ENCODE data around the gene FNDC5.
"Not testable (repeated sequence)": the region's sequence is repeated elsewhere in the genome, so short reads cannot be mapped to it uniquely, and the experiment has no call there.

The FNDC5 gene

GRCh38 chr1:32907435-32907834 is 36.7 kb upstream of the FNDC5 start:
- no peak overlapping the region for H3K4me3 ChIP-seq (ENCODE audit: low read depth, low read length)
- TF ChIP-seq CTCF (IDR thresholded peaks at IDR 0.05; ENCODE audit: low read depth, low read length, missing control alignments), result no peak
- in situ Hi-C loops (cut with HindIII; ENCODE audit: low sequenced_read_pairs), result no loop called here
- DNase-seq (ENCODE audit: low read depth), result no peak

DNA sequence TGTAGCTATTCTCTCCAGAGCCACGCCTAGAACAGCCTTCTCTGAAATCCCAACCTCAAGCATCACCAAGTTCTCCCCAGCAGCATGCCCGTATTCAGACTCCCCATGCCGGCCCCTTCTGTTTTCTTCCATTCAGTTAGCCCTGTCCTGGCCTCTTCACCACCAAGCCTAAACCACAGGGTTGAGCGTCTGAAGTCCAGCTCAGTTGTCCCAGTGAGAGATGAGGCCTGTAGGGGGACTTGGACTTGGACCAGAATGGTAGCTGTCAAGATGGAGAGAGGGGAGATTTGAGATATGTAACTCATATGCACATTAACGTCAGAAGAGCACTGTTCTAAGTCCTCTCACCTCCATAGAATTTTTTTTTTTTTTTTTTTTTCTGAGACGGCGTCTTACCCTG is 35.9 kb upstream of the FNDC5 start:
- DNase-seq (ENCODE audit: low read depth), result no peak
- in situ Hi-C loops (cut with HindIII; ENCODE audit: low sequenced_read_pairs), result no loop called here
- no peak overlapping the region for H3K4me3 ChIP-seq (ENCODE audit: low read depth, low read length)
- TF ChIP-seq CTCF (IDR thresholded peaks at IDR 0.05; ENCODE audit: low read depth, low read length, missing control alignments), result no peak

GRCh38 chr1:32905588-32905987 is 34.9 kb upstream of the FNDC5 start:
- DNase-seq (ENCODE audit: low read depth); H3K4me3 ChIP-seq (ENCODE audit: low read depth, low read length); in situ Hi-C loops (cut with HindIII; ENCODE audit: low sequenced_read_pairs): not testable (repeated sequence)

GRCh38 chr1:32904797-32905196 is 34.1 kb upstream of the FNDC5 start:
- no peak for TF ChIP-seq CTCF (IDR thresholded peaks at IDR 0.05; ENCODE audit: low read depth, low read length, missing control alignments)
- DNase-seq (ENCODE audit: low read depth), result no peak
- in situ Hi-C loops (cut with HindIII; ENCODE audit: low sequenced_read_pairs), result no loop called here
- no peak overlapping the region for H3K4me3 ChIP-seq (ENCODE audit: low read depth, low read length)

DNA sequence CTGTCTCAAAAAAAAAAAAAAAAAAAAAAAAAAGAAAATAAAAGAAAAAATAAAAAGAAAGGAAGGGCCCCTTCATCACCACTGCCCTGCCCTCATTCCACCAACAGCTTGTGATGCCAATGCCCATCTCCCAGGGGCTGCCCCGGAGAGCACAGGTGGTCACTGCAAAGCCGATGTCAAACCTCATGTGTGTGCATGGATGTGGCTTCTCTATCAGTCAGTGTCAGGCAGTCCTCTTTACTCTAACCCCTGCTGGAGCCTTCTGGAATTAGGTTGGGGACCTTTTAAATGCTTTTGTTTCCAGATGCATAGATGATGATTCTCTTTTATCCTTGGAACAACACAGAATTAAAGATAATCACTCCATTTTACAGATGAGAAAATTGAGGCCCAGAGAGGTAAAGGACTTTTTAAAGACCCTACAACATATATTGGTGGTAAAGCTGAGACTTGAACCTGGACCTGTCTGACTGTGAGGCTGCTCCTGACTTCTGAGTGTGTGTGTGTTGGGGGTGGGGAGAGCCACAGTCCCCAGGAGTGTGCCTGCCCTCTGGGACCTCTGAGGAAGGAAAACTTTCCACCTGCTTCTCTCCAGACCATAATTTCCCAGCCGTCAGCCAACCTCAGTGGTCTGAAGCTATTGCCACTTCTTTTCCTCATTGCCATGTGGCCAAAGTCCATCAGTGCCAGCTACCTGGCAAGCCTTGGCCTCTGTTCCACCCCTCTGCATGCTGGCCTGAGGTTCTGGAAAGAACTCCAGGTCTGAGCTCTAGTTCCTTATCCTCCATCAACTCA is 33.5 kb upstream of the FNDC5 start:
- H3K4me3 ChIP-seq (ENCODE audit: low read depth, low read length), result no peak overlapping the region
- no peak for TF ChIP-seq CTCF (IDR thresholded peaks at IDR 0.05; ENCODE audit: low read depth, low read length, missing control alignments)
- in situ Hi-C loops (cut with HindIII; ENCODE audit: low sequenced_read_pairs), result no loop called here
- no peak for DNase-seq (ENCODE audit: low read depth)

DNA sequence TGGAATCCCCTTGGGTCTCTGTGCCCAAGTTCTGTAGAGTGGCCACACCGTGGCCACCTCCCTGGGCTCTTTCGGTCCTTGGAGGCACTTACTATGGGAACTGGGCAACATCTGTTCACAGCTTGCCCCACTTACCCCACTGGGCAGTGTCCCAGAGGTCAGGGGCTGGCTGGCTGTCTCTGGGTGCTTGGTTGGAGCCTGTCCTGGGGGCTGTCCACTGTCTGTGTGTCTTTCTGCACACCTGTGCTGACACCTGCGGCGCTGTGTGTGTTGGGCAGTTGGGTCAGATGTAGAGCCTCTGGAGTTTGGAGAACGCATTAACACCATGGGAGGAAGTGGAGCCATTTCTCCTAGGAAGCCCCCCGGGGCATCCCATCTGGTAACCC is 31.8 kb upstream of the FNDC5 start:
- no peak overlapping the region for H3K4me3 ChIP-seq (ENCODE audit: low read depth, low read length)
- TF ChIP-seq CTCF (IDR thresholded peaks at IDR 0.05; ENCODE audit: low read depth, low read length, missing control alignments), result no peak
- in situ Hi-C loops (cut with HindIII; ENCODE audit: low sequenced_read_pairs), result no loop called here
- DNase-seq (ENCODE audit: low read depth), result no peak

GRCh38 chr1:32901823-32902534 is 31.3 kb upstream of the FNDC5 start:
- TF ChIP-seq CTCF (IDR thresholded peaks at IDR 0.05; ENCODE audit: low read depth, low read length, missing control alignments), result no peak
- no peak for DNase-seq (ENCODE audit: low read depth)
- in situ Hi-C loops (cut with HindIII; ENCODE audit: low sequenced_read_pairs), result no loop called here
- peak overlapping the region; percentile 50 for H3K4me3 ChIP-seq (ENCODE audit: low read depth, low read length)
